KOPT-K1 (cell line): ENCODE data around the gene PTN.

ENCODE experiments used
- H3K27ac ChIP-seq: fragments of 200-600 bp; sonication (generic); 2 replicates; pipeline ENCODE4 v1.5.1; 2016; ENCODE audit warnings: antibody characterized with exemption, mild to moderate bottlenecking, low read depth, low read length; ENCODE audit not compliant: poor library complexity, severe bottlenecking
- H3K36me3 ChIP-seq: fragments of 200-600 bp; sonication (generic); 2 replicates; pipeline ENCODE4 v1.5.1; 2017; ENCODE audit warnings: antibody characterized with exemption, mild to moderate bottlenecking, low read length, moderate library complexity; ENCODE audit not compliant: insufficient read depth
- H3K9me3 ChIP-seq: fragments of 200-600 bp; sonication (generic); 2 replicates; pipeline ENCODE4 v1.5.1; 2017; ENCODE audit warnings: antibody characterized with exemption, low read length, mild to moderate bottlenecking; ENCODE audit not compliant: insufficient read depth, poor library complexity, severe bottlenecking

The PTN gene

GRCh38 chr7:137343281-137343841 lies at the start of gene PTN:
PTN (minus strand) TSS chr7:137343733; CDS start chr7:137254973, 88,760 bp downstream.
- H3K36me3 ChIP-seq = no peaks in the 10 kb centered on the region
- H3K27ac ChIP-seq = no peak within 1 kb of the TSS

GRCh38 chr7:137390076-137390475 lies 46.5 kb upstream of the PTN start:
- no peaks in the 10 kb centered on the region for H3K36me3 ChIP-seq

More at GRCh38 chr7:137343281-137343841, at the start of gene PTN:
- no peaks in the 10 kb centered on the region for H3K9me3 ChIP-seq

GRCh38 chr7:137388916-137389315 lies 45.4 kb upstream of the PTN start:
- no peaks in the 10 kb centered on the region for H3K9me3 ChIP-seq
- H3K27ac ChIP-seq = no peak overlapping the region

More at GRCh38 chr7:137390076-137390475, 46.5 kb upstream of the PTN start:
- H3K27ac ChIP-seq = no peak overlapping the region
- H3K9me3 ChIP-seq = no peaks in the 10 kb centered on the region

GRCh38 chr7:137386966-137387365 lies 43.4 kb upstream of the PTN start:
- no peak overlapping the region for H3K27ac ChIP-seq

More at GRCh38 chr7:137388916-137389315, 45.4 kb upstream of the PTN start:
- H3K36me3 ChIP-seq = no peaks in the 10 kb centered on the region

GRCh38 chr7:137381045-137381444 lies 37.5 kb upstream of the PTN start:
- Histone ChIP-seq H3K36me3 (no peaks in the 10 kb centered on the region), H3K9me3 (no peaks in the 10 kb centered on the region), H3K27ac (no peak overlapping the region)

More at GRCh38 chr7:137386966-137387365, 43.4 kb upstream of the PTN start:
- H3K36me3 ChIP-seq = no peaks in the 10 kb centered on the region
- no peaks in the 10 kb centered on the region for H3K9me3 ChIP-seq

- no peaks in the 10 kb centered on the region for H3K9me3 ChIP-seq
- no peak overlapping the region for H3K27ac ChIP-seq
- no peaks in the 10 kb centered on the region for H3K36me3 ChIP-seq
These were observed 30.0 kb upstream of the PTN start for GRCh38 chr7:137373507-137373906.

GRCh38 chr7:137371616-137372015 lies 28.1 kb upstream of the PTN start:
- H3K9me3 ChIP-seq = no peaks in the 10 kb centered on the region
- H3K27ac ChIP-seq = no peak overlapping the region
- no peaks in the 10 kb centered on the region for H3K36me3 ChIP-seq

- Histone ChIP-seq H3K36me3 (no peaks in the 10 kb centered on the region), H3K27ac (no peak overlapping the region), H3K9me3 (no peaks in the 10 kb centered on the region)
These were observed 23.5 kb upstream of the PTN start for GRCh38 chr7:137366995-137367394.

- Histone ChIP-seq H3K36me3 (no peaks in the 10 kb centered on the region), H3K9me3 (peaks cover 26% of the 10 kb centered on the region), H3K27ac (no peak overlapping the region)
These were observed 20.1 kb upstream of the PTN start for GRCh38 chr7:137363683-137364082.

GRCh38 chr7:137360087-137360679 lies 16.6 kb upstream of the PTN start:
- Histone ChIP-seq H3K36me3 (no peaks in the 10 kb centered on the region), H3K9me3 (peaks cover 26% of the 10 kb centered on the region), H3K27ac (no peak overlapping the region)

GRCh38 chr7:137354961-137355360 lies 11.4 kb upstream of the PTN start:
- no peaks in the 10 kb centered on the region for H3K36me3 ChIP-seq
- H3K9me3 ChIP-seq = peaks cover 11% of the 10 kb centered on the region
- no peak overlapping the region for H3K27ac ChIP-seq

GRCh38 chr7:137354396-137354795 lies 10.9 kb upstream of the PTN start:
- H3K36me3 ChIP-seq = no peaks in the 10 kb centered on the region
- peaks cover 6% of the 10 kb centered on the region for H3K9me3 ChIP-seq
- no peak overlapping the region for H3K27ac ChIP-seq

- Histone ChIP-seq H3K36me3 (no peaks in the 10 kb centered on the region), H3K9me3 (no peaks in the 10 kb centered on the region), H3K27ac (no peak overlapping the region)
These were observed 8.4 kb upstream of the PTN start for GRCh38 chr7:137351941-137352340.

- Histone ChIP-seq H3K9me3 (no peaks in the 10 kb centered on the region), H3K27ac (no peak overlapping the region), H3K36me3 (no peaks in the 10 kb centered on the region)
These were observed 2.4 kb upstream of the PTN start for GRCh38 chr7:137345799-137346449.

- H3K36me3 ChIP-seq = no peaks in the 10 kb centered on the region
- H3K9me3 ChIP-seq = no peaks in the 10 kb centered on the region
- no peak overlapping the region for H3K27ac ChIP-seq
These were observed 688 bp downstream of the PTN start for GRCh38 chr7:137342828-137343261.
